ENCODE results near the gene EP300. TPM values are rescaled to one million over a fixed set of nuclear protein-coding genes. Genes with fewer than 3 reads are reported as not detected.

Gene EP300
- polyA plus RNA-seq, 4 donors, result 6.9 to 54.7 (median 12.3) TPM

Other genes starting within 250 kb of the EP300 start
- 100 to 1,000 TPM in 3 of 4 donors, 10 to 100 TPM in 1; 69.6 to 585 (median 127) TPM for gene ST13, start 236.0 kb upstream of the EP300 start, polyA plus RNA-seq
- gene XPNPEP3, start 235.4 kb upstream of the EP300 start, polyA plus RNA-seq, result 10 to 100 TPM in 1 of 4 donors, 1 to 10 TPM in 2, under 1 TPM in 1; 0.89 to 11.9 (median 2.6) TPM
- gene DNAJB7, start 230.5 kb upstream of the EP300 start, polyA plus RNA-seq, result 1 to 10 TPM in 1 of 4 donors, under 1 TPM in 3; 0.25 to 1.6 (median 0.72) TPM
- gene RBX1, start 141.2 kb upstream of the EP300 start, polyA plus RNA-seq, result 10 to 100 TPM; 38.7 to 87.4 (median 67.9) TPM
- gene L3MBTL2, start 112.7 kb downstream of the EP300 start, polyA plus RNA-seq, result 10 to 100 TPM; 10.1 to 16.2 (median 13.4) TPM
- gene CHADL, start 148.3 kb downstream of the EP300 start, polyA plus RNA-seq, result 1 to 10 TPM in 2 of 4 donors, under 1 TPM in 1, not detected in 1; 0.54 to 2.3 (median 1.4) TPM
- 10 to 100 TPM; 27.5 to 62.3 (median 34.0) TPM for gene RANGAP1, start 193.6 kb downstream of the EP300 start, polyA plus RNA-seq
- 10 to 100 TPM; 14.6 to 53.5 (median 33.4) TPM for gene ZC3H7B, start 208.9 kb downstream of the EP300 start, polyA plus RNA-seq

Measured in small intestine (tissue), 4 donors.